Anterior cingulate cortex (tissue), 58 donors: ENCODE data around the gene ZBTB17.
"Not testable (repeated sequence)": the region's sequence is repeated elsewhere in the genome, so short reads cannot be mapped to it uniquely, and the experiment has no call there.

Experiments
- DNase-seq, 58 donors: peaks; one replicate each; lab custom pipeline; 2025; lab: John Stamatoyannopoulos, UW

ZBTB17 gene

DNA sequence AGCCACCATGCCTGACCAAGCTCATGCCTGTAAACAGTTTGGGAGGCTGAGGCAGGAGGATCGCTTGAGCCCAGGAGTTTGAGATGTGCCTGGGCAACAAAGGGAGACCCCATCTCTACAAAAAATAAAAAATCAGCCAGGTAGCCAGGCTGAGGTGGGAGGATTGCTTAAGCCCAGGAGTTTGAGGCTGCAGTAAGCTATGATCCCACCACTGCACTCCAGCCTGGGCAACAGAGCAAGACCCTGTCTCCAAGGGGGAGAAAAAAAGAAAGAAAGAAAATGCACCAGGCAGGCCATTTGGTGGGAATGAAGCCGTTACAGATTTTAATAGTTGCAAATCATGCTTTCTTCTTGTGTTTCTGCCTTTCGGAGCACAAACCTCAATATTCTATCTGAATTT lies 62.3 kb downstream of the ZBTB17 start:
- not testable (repeated sequence) for DNase-seq

DNA sequence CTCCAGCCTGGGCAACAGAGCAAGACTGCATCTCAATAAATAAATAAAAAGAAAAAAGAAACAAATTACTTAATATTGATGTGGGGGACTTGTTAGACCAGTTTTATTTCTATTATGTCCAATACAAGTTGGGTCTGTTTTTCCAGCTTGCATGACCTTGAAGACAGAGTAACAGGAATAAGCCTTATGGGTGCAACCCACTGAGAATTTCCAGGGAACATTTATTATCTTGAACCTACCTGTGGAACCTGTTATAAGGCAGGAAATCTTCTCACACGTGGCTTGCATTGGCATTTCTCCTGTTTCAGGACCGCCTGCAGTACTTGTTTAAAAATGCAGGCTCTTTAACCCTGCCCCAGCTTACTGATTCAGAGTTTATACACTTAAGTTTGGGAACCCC lies 64.0 kb downstream of the ZBTB17 start:
- DNase-seq: no peak

DNA sequence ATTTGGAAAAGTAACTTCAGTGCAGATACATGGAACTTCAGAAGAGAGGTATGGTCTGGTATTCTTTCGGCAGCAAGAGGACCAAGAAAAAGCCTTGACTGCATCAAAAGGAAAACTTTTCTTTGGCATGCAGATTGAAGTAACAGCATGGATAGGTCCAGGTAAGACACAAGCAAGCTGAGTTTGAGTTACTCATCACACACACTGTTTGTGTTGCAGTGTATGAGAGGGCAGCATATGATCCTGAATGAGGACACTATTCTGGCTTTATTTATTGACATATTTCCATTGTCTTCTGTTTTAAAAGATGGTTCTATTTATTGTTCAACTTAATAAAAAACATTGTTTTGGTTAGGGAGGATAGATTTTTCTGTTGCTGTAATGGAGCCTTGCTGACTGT lies 64.8 kb downstream of the ZBTB17 start:
- no peak for DNase-seq

DNA sequence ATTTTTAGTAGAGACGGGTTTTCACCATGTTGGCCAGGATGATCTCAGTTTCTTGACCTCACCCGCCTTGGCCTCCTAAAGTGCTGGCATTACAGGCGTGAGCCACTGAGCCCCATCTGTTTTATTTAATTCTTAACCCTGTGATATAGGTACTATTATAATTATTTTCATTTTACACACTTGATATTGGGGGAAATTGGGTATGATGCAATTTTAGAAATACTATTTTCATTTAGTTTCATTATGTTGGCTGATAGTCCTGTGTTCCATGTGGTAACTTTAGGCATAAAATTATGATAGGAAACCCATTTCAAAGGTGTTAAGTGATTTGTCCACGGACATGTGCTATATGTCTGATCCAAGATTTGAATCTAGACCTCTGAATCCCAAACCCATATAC lies 67.3 kb downstream of the ZBTB17 start:
- DNase-seq: no peak

DNA sequence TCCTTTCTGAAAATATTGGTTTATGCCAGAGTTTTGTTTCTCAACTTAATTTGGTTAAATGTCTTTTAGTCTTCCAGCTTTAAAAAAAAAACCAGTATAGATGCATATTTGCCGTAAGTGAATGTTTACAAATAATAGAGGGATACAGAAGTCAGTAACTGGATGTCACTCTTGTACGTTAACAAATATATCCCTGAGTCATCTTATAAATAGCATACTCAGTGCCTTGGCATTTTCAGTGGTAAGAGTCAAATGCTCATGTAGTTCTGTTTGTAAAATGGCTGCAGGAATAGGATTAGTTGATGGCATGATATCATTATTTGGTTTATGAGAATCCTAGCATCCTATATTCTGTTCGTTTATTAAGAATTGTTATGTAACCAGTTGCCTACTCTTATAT lies 73.0 kb downstream of the ZBTB17 start:
- no peak for DNase-seq

DNA sequence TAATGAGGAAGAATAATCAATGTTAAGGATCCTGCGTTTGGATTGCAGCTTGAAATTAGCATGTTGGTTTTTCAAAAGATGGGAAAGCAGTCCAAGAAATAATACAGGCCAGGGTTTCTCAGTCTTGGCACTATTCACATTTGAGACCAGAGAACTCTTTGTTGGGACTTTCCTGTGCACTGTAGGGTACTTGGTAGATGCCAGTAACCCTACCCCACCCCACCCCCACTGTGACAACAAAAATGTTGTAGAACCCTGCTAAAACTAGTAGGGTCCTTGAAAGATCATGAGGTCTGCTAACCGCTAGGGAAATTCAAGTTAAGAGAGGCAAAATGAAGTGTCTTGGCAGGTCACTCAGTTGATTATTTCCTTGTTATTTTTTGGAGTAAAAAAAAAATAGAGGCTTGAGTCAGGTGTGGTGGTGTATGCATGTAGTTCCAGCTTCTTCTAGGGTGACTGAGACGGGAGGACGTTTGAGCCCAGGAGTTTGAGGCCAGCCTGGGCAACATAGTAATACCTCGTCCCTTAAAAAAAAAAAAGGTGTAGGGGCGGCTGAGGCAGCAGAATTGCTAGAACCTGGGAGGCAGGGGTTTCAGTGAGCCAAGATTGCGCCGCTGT lies 75.1 kb downstream of the ZBTB17 start:
- DNase-seq: peak in 4 of 58 donors; percentile 1 to 19 (median 6)

DNA sequence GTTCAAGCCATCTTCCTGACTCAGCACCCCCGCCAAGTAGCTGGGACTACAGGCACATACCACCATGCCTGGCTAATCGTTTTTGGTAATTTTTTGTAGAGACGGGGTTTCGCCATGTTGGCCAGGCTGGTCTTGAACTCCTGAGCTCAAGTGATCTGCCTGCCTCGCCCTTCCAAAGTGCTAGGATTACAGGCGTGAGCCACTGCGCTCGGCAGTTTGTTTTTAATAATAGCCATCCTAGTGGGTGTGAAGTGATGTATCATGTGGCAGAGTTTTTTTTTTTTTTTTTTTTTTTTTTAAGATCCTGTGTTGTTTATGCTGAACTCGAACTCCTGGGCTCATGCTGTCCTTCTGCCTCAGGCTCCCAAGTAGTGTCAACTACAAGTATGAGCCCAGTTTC lies 76.6 kb downstream of the ZBTB17 start:
- DNase-seq: no peak

DNA sequence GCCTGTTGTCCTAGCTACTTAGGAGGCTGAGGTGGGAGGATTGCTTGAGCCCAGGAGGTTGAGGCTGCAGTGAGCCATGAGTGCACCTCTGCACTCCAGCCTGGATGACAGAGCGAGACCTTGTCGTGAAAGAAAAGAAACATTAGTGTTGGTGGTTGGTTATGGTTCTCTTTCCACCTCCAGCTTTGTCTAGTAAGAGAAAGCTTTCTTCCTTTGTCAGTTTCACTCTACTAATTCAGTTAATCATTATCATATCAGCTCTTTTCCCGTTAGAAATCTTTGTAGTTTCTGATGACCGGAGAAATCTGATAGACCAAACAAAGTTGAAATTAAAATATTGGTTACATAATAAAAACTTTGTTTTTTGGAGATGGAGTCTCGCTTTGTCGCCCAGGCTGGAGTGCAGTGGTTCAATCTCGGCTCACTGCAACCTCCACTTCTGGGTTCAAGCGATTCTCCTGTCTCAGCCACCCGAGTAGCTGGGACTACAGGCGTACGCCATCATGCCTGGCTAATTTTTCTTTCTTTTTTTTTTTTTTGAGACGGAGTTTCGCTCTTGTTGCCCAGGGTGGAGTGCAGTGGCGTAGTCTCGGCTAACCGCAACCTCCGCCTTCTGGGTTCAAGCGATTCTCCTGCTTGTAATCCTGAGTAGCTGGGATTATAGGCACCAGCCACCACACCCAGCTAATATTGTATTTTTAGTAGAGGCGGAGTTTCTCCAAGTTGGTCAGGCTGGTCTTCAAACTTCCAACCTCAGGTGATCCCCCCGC lies 78.9 kb downstream of the ZBTB17 start:
- not testable (repeated sequence) for DNase-seq

DNA sequence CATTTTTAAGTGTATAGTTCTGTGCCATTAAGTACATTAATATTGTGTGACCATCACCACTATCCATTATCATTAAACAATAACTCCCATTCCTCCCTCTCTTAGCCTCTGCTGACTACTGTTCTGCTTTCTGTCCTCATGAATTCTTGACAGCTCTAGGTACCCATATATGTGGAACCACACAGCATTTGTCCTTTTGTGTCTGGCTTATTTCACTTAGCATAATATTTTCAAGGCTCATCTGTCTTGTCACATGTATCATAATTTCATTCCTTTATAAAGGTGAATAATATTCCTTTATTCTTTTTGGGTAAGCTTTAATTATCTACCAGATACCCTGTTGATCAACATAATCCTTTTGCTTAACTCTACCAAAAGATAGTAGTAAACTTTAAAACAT lies 80.7 kb downstream of the ZBTB17 start:
- no peak for DNase-seq

DNA sequence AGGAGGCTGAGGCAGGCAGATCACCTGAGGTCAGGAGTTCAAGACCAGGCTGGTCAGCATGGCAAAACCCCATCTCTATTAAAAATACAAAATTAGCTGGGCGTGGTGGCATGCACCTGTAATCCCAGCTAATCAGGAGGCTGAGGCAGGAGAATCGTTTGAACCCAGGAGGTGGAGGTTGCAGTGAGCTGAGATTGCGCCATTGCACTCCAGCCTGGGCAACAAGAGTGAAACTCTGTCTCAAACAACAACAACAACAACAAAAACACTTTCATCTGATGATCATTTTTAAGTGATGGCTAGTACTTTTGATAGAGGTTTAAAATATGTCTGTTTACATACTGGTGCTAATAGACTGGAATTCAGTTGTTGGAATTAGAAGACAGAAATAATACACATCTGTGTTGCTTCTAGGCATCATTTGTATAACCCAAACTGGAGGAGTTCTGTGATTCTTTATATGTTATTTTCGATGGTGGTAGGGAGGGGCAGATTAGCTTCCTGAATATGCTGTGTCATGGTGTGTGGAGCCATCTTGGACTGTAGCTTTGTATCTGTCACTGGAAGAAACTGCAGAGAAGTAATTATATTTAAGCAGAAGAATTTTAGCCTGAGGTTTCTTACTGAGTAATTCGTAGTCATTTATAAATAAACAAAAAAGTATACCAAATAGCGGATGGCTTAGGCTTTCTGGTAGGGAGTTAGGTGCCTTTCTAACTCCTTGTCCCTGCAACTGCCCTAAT lies 82.9 kb downstream of the ZBTB17 start:
- not testable (repeated sequence) for DNase-seq
